Measurements from ENCODE around the gene TAGLN2. TPM values are rescaled to one million over a fixed set of nuclear protein-coding genes. Genes with fewer than 3 reads are reported as not detected.

Gene TAGLN2
- total and polyA plus RNA-seq, 9 of the 15 experiments (the other 6 are each of a cell fraction or from before 2014, with no cell fraction given), result 192 to 683 (median 455) TPM

GRCh38 chr1:159928491-159929050 is 3.3 kb upstream of the TAGLN2 start (continued):
- TF ChIP-seq, protein P1, sequence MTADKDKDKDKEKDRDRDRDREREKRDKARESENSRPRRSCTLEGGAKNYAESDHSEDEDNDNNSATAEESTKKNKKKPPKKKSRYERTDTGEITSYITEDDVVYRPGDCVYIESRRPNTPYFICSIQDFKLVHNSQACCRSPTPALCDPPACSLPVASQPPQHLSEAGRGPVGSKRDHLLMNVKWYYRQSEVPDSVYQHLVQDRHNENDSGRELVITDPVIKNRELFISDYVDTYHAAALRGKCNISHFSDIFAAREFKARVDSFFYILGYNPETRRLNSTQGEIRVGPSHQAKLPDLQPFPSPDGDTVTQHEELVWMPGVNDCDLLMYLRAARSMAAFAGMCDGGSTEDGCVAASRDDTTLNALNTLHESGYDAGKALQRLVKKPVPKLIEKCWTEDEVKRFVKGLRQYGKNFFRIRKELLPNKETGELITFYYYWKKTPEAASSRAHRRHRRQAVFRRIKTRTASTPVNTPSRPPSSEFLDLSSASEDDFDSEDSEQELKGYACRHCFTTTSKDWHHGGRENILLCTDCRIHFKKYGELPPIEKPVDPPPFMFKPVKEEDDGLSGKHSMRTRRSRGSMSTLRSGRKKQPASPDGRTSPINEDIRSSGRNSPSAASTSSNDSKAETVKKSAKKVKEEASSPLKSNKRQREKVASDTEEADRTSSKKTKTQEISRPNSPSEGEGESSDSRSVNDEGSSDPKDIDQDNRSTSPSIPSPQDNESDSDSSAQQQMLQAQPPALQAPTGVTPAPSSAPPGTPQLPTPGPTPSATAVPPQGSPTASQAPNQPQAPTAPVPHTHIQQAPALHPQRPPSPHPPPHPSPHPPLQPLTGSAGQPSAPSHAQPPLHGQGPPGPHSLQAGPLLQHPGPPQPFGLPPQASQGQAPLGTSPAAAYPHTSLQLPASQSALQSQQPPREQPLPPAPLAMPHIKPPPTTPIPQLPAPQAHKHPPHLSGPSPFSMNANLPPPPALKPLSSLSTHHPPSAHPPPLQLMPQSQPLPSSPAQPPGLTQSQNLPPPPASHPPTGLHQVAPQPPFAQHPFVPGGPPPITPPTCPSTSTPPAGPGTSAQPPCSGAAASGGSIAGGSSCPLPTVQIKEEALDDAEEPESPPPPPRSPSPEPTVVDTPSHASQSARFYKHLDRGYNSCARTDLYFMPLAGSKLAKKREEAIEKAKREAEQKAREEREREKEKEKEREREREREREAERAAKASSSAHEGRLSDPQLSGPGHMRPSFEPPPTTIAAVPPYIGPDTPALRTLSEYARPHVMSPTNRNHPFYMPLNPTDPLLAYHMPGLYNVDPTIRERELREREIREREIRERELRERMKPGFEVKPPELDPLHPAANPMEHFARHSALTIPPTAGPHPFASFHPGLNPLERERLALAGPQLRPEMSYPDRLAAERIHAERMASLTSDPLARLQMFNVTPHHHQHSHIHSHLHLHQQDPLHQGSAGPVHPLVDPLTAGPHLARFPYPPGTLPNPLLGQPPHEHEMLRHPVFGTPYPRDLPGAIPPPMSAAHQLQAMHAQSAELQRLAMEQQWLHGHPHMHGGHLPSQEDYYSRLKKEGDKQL (CRISPR knock-in tag; IDR thresholded peaks at IDR 0.05; ENCODE audit: borderline replicate concordance), result no peak
- no peak for TF ChIP-seq NFATC3 (IDR thresholded peaks at IDR 0.05)
- TF ChIP-seq NR4A1 (CRISPR knock-in tag; IDR thresholded peaks at IDR 0.05), result no peak
- TF ChIP-seq NR4A1 (tag; IDR thresholded peaks at IDR 0.05), result no peak
